ENCODE measurements around the gene OCA2.
"Not testable (repeated sequence)": the region's sequence is repeated elsewhere in the genome, so short reads cannot be mapped to it uniquely, and the experiment has no call there.

The OCA2 gene

GRCh38 chr15:28026221-28026620 lies 72.9 kb downstream of the OCA2 start:
- in situ Hi-C loops (cut with HindIII; ENCODE audit: low sequenced_read_pairs): no loop called here

GRCh38 chr15:28025413-28025812 lies 73.7 kb downstream of the OCA2 start:
- in situ Hi-C loops (cut with HindIII; ENCODE audit: low sequenced_read_pairs): no loop called here

- in situ Hi-C loops (cut with HindIII; ENCODE audit: low sequenced_read_pairs): no loop called here
Measured at GRCh38 chr15:28024889-28025250, 74.2 kb downstream of the OCA2 start.

- in situ Hi-C loops (cut with HindIII; ENCODE audit: low sequenced_read_pairs): no loop called here
Measured at GRCh38 chr15:28023933-28024888, 74.9 kb downstream of the OCA2 start.

GRCh38 chr15:28023422-28023821 lies 75.7 kb downstream of the OCA2 start:
- in situ Hi-C loops (cut with HindIII; ENCODE audit: low sequenced_read_pairs): no loop called here

- in situ Hi-C loops (cut with HindIII; ENCODE audit: low sequenced_read_pairs): no loop called here
Measured at GRCh38 chr15:28022961-28023360, 76.2 kb downstream of the OCA2 start.

GRCh38 chr15:28022181-28022580 lies 76.9 kb downstream of the OCA2 start:
- in situ Hi-C loops (cut with HindIII; ENCODE audit: low sequenced_read_pairs): no loop called here

- in situ Hi-C loops (cut with HindIII; ENCODE audit: low sequenced_read_pairs): no loop called here
Measured at GRCh38 chr15:28021281-28022039, 77.7 kb downstream of the OCA2 start.

GRCh38 chr15:28020644-28021043 lies 78.5 kb downstream of the OCA2 start:
- in situ Hi-C loops (cut with HindIII; ENCODE audit: low sequenced_read_pairs): no loop called here

- in situ Hi-C loops (cut with HindIII; ENCODE audit: low sequenced_read_pairs): no loop called here
Measured at GRCh38 chr15:28019594-28020309, 79.4 kb downstream of the OCA2 start.

GRCh38 chr15:28018291-28019044 lies 80.6 kb downstream of the OCA2 start:
- in situ Hi-C loops (cut with HindIII; ENCODE audit: low sequenced_read_pairs): no loop called here

GRCh38 chr15:28017423-28017924 lies 81.6 kb downstream of the OCA2 start:
- in situ Hi-C loops (cut with HindIII; ENCODE audit: low sequenced_read_pairs): no loop called here

- in situ Hi-C loops (cut with HindIII; ENCODE audit: low sequenced_read_pairs): no loop called here
Measured at GRCh38 chr15:28015855-28016254, 83.3 kb downstream of the OCA2 start.

GRCh38 chr15:28014623-28015200 lies 84.4 kb downstream of the OCA2 start:
- in situ Hi-C loops (cut with HindIII; ENCODE audit: low sequenced_read_pairs): no loop called here

- in situ Hi-C loops (cut with HindIII; ENCODE audit: low sequenced_read_pairs): no loop called here
Measured at GRCh38 chr15:28013976-28014375, 85.1 kb downstream of the OCA2 start.

- in situ Hi-C loops (cut with HindIII; ENCODE audit: low sequenced_read_pairs): no loop called here
Measured at GRCh38 chr15:28013480-28013879, 85.6 kb downstream of the OCA2 start.

- in situ Hi-C loops (cut with HindIII; ENCODE audit: low sequenced_read_pairs): no loop called here
Measured at GRCh38 chr15:28012231-28012630, 86.9 kb downstream of the OCA2 start.

GRCh38 chr15:28008175-28008574 lies 90.9 kb downstream of the OCA2 start:
- in situ Hi-C loops (cut with HindIII; ENCODE audit: low sequenced_read_pairs): not testable (repeated sequence)

GRCh38 chr15:28006116-28006905 lies 92.8 kb downstream of the OCA2 start:
- in situ Hi-C loops (cut with HindIII; ENCODE audit: low sequenced_read_pairs): no loop called here

All from DLD1 (cell line).